HG03378 (cell line): Measurements from ENCODE around the gene MZT2A.
"Not testable (repeated sequence)": the region's sequence is repeated elsewhere in the genome, so short reads cannot be mapped to it uniquely, and the experiment has no call there.

Experiments used
- ATAC-seq: cut with Tn5 transposase; IDR thresholded peaks from one replicate; pipeline ENCODE4 v1.9.1; 2021; ENCODE audit warnings: mild to moderate bottlenecking, moderate library complexity; ENCODE audit not compliant: unreplicated experiment

MZT2A gene

DNA sequence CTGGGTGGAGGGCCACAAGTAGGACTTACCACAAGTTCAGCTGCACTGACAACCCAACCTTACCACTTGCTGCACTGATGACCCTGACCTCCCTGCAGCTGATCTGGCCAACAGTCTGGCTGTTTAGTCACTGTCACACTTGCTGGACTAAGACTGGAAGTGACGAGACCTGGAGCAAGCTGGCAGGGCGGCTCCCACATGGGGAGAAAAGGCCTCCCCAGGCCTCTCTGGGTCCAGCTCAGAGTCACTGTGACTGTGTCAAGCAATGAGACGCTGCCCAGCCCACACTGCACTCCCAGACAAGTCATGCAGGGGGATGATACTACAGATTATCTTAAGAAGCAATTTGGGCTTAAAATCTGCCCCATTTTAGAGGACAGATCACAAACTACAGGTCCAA is 21.3 kb downstream of the MZT2A start:
- ATAC-seq = not testable (repeated sequence)

DNA sequence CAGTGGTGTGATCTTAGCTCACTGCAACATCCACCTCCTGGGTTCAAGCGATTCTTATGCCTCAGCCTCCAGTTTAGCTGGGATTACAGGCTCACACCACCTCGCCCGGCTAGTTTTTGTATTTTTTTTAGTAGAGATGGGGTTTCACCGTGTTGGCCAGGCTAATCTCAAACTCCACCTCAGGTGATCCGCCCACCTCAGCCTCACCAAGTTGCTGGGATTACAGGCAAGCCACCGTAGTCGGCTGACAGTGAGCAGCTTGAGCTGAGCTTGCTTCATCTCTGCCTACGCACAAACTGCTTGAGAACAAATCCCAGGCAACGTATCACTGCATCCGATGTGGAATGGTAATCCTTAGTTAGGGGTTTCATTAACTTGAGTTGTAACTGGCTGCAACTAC is 24.5 kb downstream of the MZT2A start:
- ATAC-seq = not testable (repeated sequence)

DNA sequence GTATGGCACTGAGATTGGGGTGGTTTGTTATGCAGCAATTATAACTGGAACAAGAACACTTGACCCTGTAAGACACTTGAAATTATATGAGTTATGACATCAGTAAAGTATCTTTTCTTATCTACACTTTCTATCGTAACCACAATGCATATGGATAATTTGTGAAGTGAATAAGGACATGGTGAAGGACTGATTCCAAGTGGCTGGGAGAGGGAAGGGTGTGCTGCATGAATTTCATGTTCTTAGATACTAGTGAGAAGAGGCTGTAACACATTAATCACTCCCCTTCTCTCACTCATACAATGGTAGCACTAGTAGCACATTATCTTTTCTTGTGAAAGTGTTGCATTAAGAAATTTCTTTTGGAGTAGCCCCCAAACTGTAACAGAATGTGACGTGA is 37.3 kb downstream of the MZT2A start:
- ATAC-seq = not testable (repeated sequence)

DNA sequence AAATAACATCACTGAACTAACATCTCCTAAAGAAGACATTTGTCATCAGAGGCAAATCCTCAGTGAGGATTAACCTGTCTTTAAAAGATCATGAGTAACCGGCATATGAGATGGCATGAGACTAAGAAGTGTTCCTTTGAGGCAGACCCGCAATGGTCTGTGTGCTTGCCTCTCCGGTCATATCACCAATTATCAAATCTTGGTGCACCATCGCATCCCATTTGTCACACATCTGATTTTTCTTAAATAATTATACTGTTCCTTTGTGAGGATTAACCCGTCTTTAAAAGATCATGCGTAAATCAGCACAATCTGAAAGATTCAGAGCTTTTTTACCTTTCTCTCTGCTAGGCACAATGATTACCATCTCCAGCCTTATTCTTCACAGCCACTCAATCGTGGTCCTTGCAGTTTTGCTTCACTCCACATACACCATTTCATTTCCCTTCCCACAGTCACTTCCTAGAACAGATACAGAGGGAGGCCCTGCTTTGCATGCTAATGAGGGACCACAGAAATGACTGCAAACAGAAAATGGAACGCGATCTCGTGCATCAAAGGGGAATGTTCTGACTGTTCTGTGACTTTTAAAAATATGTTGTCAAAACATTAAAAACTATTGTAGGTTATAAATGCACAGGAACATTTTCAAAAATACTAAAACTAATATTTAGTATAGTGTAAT is 40.8 kb downstream of the MZT2A start:
- not testable (repeated sequence) for ATAC-seq

DNA sequence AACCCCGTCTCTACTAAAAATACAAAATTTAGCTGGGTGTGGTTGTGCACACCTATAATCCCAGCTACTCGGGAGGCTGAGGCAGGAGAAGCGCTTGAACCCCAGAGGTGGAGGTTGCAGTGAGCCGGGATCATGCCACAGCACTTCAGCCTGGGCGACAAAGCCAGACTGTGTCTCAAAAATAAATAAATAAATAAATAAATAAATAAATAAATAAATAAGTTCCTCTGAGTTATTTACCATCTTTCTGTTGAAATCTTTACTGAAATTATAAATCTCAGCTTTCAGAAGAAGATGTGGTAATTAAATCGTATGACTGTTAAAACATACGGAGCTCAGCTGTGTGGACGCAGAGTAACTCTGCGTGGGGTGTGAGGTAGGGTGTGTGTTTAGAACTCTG is 44.2 kb downstream of the MZT2A start:
- ATAC-seq = not testable (repeated sequence)

DNA sequence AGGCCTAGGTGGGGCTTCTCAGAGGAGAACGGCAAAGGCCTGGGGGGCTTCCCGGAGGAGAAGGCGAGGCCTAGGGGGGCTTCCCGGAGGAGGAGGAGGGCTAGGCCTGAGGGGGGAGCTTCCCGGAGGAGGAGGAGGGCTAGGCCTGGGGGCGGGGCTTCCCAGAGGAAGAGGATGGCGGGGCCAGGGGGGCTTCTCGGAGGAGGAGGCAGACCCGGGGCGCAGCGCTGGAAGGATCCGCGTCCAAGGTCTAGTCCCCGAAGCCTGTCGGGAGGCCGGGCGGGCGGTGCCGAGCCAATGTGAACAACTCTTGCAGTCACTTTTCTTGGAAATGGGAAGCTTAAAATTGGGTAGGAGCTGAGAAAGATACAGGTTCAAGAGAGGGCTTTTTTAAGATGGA is 46.3 kb downstream of the MZT2A start:
- no peak for ATAC-seq

DNA sequence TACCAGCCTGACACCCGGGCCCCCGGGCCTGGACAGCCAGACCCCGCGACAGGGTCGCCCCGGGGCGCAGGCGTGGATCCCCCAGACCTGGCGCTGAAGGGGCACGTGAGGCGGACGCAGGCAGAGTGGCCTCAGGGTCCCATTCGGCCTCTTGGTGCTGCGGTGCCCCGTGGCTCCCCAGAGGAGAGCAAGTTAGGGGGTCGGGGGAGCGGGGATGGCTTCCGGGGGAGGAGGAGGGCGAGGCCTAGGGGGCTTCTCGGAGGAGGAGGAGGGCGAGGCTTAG is 46.7 kb downstream of the MZT2A start:
- ATAC-seq = not testable (repeated sequence)

DNA sequence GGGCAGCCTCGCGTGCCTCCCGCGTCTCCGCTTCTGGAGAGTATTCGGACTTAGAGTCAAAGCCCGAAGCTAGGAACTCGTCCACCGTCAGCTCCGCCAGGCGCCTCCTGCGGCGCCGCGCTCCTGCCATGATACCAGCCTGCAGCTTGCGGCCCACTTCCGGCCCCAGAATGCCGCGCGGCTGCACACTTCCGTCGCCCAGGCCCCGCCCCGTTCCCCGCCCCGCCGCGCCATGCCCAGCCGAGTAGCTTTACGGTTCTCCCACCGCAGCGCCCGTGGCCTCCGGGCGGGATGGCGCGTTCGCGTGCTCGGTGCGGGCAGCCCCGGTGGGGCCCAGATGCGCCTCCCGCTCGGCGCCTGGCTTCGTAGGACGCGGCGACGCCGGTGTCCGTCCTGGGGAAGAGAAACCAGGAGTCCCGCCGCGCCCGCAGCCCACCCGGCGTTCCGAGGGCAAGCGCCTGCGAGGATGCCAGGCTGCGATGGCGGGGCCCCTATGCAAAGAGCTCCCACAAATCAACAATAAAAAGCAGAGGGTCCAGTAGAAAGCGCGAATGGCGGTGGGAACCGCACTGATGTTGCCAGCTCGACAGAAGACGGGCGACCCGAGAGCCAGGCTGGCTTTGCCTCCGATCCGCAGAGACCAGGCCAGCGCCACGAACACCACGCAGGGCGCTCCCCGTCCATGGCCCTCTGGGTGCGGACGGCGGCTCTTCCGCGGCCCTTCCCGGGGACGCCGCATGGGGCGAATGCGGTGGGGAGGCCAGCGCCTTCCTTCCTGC is 47.3 kb downstream of the MZT2A start:
- ATAC-seq = not testable (repeated sequence)

DNA sequence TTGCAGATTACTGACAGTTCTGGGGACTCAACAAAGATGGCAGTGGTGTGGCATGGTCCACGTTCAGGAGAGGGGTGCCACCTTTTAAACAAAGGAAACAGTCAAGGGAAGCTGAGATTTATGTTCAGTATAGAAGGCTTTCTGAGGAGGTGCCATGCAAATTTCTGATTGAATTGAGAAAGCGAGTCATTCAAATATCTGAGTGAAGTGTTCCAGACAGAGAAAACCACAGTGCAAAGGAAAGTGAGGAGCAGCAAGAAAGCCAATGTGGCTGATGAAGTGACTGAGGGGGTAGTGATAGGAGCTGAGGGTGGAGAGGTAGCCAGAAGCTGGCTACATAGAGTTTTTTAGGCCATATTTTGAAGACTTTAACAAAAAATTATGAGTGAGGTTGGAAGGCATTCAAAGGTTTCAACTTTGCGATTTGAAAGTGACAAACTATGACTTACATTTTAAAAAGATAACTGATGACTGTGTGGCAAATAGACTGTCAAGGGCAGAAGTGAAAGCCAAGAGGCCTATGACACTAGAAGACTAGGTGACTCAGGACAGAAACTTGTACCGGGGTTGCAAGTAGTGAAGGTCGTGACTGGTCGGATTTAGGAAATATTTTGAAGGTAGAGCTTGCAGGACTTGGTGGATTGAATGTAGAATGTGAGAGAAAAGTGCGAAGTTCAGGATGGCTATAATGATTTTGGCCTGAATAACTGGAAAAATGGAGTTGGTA is 51.3 kb downstream of the MZT2A start:
- not testable (repeated sequence) for ATAC-seq
